ENCODE measurements around the gene SLC26A8. TPM values are rescaled to one million over a fixed set of nuclear protein-coding genes. Genes with fewer than 3 reads are reported as not detected.

The SLC26A8 gene
- total RNA-seq, 2 experiments from 2014 or later = not detected

DNA sequence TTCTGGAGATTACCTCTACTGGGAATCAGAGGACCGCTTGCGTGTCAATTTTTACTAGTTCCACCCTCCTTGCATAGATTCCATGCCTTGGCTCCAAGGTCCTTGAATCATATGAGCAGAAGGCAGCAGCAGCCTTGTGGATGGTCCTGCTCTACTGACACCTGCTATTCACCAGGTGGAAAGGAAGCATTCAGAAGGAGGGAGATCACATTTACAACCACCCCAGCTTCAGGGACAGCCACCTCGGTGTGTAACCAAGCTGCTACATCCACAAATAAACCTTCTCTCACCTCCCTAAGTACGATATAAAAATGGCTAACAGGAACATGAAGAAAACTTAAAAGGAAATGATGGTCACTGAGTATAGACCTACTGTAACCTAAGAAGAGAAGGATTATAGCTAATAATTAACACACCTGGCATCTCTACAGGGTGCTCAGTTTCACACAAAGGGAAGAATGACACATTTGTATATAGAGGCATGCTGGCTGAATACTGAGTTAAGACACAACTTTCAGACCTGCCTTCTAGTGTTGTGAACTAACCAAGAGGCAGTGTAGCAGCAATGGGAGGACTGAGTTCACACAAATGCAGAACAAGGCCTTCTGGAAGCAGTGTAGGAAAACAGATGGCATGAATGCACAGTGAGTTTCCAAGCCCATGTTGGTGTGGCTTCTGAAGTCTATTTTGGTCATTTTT is 57.2 kb downstream of the SLC26A8 start:
- Mint-ChIP-seq H3K4me1 (ENCODE audit: low read depth) (no peaks in the 10 kb centered on the region), H3K9me3 (no peaks in the 10 kb centered on the region), H3K4me3 (no peak overlapping the region), H3K27ac (no peak overlapping the region), H3K27me3 (peaks cover 8% of the 10 kb centered on the region), H3K36me3 (ENCODE audit: low read depth) (no peaks in the 10 kb centered on the region)
- ChIA-PET POLR2A (no interaction called here), CTCF (interaction anchor here (0.5 kb wide), 1 partner anchor 9 kb away, joined by 3 read pairs; no protein-coding TSS in a partner anchor)
- no peak for ATAC-seq (ENCODE audit: poor library complexity)
- no peaks in the 10 kb centered on the region for H3K4me1 ChIP-seq (ENCODE audit: insufficient read depth, low read length)
- no peaks in the 10 kb centered on the region for H3K27me3 ChIP-seq (ENCODE audit: control insufficient read depth in 1 of 2, insufficient read depth in 2 of 2, low read length in 2 of 2)
- no peak overlapping the region for H3K4me3 ChIP-seq (ENCODE audit: low read length)
- no peak overlapping the region for H3K27ac ChIP-seq (ENCODE audit: low read depth in 1 of 2, low read length in 2 of 2)
- DNase-seq = no peak
- no peaks in the 10 kb centered on the region for H3K36me3 ChIP-seq (ENCODE audit: insufficient read depth, low read length)
- H3K9me3 ChIP-seq (ENCODE audit: control insufficient read depth in 1 of 2, insufficient read depth in 1 of 2, low read length in 2 of 2) = no peaks in the 10 kb centered on the region
- intact Hi-C loops (cut with DNase I, micrococcal nuclease) = no loop called here
- TF ChIP-seq, protein P1, sequence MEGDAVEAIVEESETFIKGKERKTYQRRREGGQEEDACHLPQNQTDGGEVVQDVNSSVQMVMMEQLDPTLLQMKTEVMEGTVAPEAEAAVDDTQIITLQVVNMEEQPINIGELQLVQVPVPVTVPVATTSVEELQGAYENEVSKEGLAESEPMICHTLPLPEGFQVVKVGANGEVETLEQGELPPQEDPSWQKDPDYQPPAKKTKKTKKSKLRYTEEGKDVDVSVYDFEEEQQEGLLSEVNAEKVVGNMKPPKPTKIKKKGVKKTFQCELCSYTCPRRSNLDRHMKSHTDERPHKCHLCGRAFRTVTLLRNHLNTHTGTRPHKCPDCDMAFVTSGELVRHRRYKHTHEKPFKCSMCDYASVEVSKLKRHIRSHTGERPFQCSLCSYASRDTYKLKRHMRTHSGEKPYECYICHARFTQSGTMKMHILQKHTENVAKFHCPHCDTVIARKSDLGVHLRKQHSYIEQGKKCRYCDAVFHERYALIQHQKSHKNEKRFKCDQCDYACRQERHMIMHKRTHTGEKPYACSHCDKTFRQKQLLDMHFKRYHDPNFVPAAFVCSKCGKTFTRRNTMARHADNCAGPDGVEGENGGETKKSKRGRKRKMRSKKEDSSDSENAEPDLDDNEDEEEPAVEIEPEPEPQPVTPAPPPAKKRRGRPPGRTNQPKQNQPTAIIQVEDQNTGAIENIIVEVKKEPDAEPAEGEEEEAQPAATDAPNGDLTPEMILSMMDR (IDR thresholded peaks at IDR 0.05) = no peak

DNA sequence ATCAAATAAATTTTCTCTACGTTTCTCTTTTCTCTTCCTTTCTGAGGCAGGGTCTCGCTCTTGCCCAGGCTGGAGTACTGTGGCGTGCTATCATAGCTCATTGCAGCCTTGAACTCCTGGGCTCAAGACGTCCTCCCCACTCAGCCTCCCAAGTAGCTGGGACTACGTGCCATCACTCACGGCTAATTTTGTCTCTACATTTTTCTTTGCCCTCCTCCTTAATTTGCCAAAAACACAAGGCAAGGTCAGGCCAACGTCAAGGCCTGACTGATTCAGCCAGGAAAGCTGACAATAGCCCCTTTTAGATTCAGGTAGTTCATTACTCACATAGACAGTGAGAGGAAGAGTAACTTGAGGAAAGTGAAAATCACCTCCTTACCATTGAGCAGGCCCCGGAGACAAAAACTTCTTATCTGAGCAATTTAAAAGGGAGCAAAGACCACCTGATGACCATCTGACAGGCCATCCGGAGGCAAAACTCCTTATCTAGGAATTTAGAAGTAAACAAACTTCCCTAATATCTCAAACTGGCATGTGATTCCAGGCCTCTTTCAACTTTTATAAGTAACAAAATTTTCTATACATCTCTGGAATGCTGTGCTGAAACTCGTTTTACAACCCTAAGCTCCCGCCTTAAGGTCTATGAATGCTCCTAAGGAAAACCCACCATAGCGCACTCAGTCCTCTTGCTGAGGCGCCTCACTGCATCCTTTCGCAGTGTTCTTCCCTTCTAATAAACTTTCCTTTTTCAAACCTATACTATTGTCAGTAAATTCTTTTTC is 61.5 kb downstream of the SLC26A8 start:
- peaks cover 0 to 3% of the 10 kb centered on the region in 2 experiments for H3K27me3 ChIP-seq (ENCODE audit: control insufficient read depth in 1 of 2, insufficient read depth in 2 of 2, low read length in 2 of 2)
- H3K9me3 Mint-ChIP-seq = no peaks in the 10 kb centered on the region
- ChIA-PET POLR2A (interaction anchor here (1.0 kb wide), 1 partner anchor 129 kb away, joined by 3 read pairs; no protein-coding TSS in a partner anchor), CTCF (no interaction called here)
- H3K4me3 ChIP-seq (ENCODE audit: low read length) = no peak overlapping the region
- H3K36me3 Mint-ChIP-seq (ENCODE audit: low read depth) = no peaks in the 10 kb centered on the region
- H3K4me3 Mint-ChIP-seq = no peak overlapping the region
- H3K36me3 ChIP-seq (ENCODE audit: insufficient read depth, low read length) = no peaks in the 10 kb centered on the region
- no peaks in the 10 kb centered on the region for H3K4me1 ChIP-seq (ENCODE audit: insufficient read depth, low read length)
- DNase-seq (no peak), ATAC-seq (ENCODE audit: poor library complexity) (no peak)
- H3K4me1 Mint-ChIP-seq (ENCODE audit: low read depth) = no peaks in the 10 kb centered on the region
- no peak overlapping the region for H3K27ac Mint-ChIP-seq
- TF ChIP-seq, protein P1 (IDR thresholded peaks at IDR 0.05) = no peak
- peaks cover 21% of the 10 kb centered on the region for H3K27me3 Mint-ChIP-seq
- intact Hi-C loops (cut with DNase I, micrococcal nuclease) = no loop called here
- H3K9me3 ChIP-seq (ENCODE audit: control insufficient read depth in 1 of 2, insufficient read depth in 1 of 2, low read length in 2 of 2) = no peaks in the 10 kb centered on the region
- no peak overlapping the region for H3K27ac ChIP-seq (ENCODE audit: low read depth in 1 of 2, low read length in 2 of 2)

DNA sequence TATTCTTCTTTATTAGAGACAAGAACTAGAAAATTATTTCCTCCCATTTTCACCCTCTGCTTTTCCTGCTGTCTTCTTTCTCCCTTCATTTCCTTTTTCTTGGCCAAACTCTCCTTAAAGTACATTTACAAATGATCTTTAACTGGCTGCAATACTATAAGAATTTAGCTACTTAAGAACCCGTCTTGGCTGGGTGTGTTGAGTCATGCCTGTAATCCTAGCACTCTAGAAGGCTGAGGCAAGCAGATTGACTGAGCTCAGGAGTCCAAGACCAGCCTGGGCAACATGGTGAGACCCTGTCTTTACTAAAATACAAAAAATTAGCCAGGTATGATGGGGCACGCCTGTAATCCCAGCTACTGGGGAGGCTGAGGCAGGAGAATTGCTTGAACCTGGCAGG is 64.3 kb downstream of the SLC26A8 start:
- TF ChIP-seq, protein P1 (IDR thresholded peaks at IDR 0.05) = no peak
- intact Hi-C loops (cut with DNase I, micrococcal nuclease) = no loop called here
- peaks cover 0 to 3% of the 10 kb centered on the region in 2 experiments for H3K27me3 ChIP-seq (ENCODE audit: control insufficient read depth in 1 of 2, insufficient read depth in 2 of 2, low read length in 2 of 2)
- H3K4me3 Mint-ChIP-seq = no peak overlapping the region
- no peaks in the 10 kb centered on the region for H3K9me3 Mint-ChIP-seq
- no peaks in the 10 kb centered on the region for H3K4me1 ChIP-seq (ENCODE audit: insufficient read depth, low read length)
- DNase-seq (no peak), ATAC-seq (ENCODE audit: poor library complexity) (no peak)
- H3K27ac ChIP-seq (ENCODE audit: low read depth in 1 of 2, low read length in 2 of 2) = no peak overlapping the region
- no peaks in the 10 kb centered on the region for H3K36me3 ChIP-seq (ENCODE audit: insufficient read depth, low read length)
- no peak overlapping the region for H3K4me3 ChIP-seq (ENCODE audit: low read length)
- CTCF ChIA-PET = no interaction called here
- POLR2A ChIA-PET = no interaction called here
- no peaks in the 10 kb centered on the region for H3K4me1 Mint-ChIP-seq (ENCODE audit: low read depth)
- H3K27ac Mint-ChIP-seq = no peak overlapping the region
- H3K9me3 ChIP-seq (ENCODE audit: control insufficient read depth in 1 of 2, insufficient read depth in 1 of 2, low read length in 2 of 2) = no peaks in the 10 kb centered on the region
- no peaks in the 10 kb centered on the region for H3K36me3 Mint-ChIP-seq (ENCODE audit: low read depth)
- H3K27me3 Mint-ChIP-seq = peaks cover 21% of the 10 kb centered on the region
